ENCODE measurements around the gene KATNAL2.

Gene KATNAL2

DNA sequence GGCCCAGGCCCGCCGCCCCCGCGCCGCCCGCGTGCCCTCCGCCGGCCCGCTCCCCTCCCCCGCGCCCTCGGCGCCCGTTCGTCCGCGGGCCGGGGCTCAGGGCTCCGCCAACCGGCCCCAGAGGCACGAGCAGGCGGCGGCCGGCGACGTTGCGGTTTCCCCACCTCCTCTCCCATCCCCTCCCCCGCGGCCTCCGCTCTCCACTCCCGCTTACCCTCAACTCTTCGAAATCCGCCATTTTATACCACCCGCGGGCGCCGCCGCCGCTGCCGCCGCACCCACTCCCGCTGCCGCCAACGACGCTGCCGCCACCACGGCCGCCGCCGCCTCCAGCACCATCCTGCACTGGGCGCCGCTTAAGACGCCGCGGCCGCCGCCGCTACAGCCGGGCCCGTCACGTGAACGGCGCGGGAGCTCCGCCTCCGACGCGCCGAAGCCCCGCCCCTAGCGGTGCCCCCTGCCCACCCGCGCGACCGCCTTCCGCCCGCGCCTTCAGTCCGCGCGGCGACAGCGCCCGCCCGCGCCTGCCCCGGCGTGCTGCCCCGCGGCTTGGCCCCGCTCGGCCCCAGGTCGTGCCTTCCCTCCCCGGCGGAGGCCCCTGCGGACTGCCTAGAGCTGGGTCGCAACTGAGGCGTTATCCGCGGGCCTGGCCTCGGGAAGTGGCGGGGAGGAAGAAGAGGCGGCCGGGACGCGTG lies at the start of gene KATNAL2, which contains the start of gene PIAS2:
Gene KATNAL2 (plus strand): TSS at position 495 of the 695 bp plus-strand sequence. CDS start 29,271 bp downstream, outside the sequence.
Gene PIAS2 (minus strand): TSS at position 400 of the 695 bp plus-strand sequence. CDS start 162 bp downstream, at position 238.
- DNase-seq, result peak; percentile 57

DNA sequence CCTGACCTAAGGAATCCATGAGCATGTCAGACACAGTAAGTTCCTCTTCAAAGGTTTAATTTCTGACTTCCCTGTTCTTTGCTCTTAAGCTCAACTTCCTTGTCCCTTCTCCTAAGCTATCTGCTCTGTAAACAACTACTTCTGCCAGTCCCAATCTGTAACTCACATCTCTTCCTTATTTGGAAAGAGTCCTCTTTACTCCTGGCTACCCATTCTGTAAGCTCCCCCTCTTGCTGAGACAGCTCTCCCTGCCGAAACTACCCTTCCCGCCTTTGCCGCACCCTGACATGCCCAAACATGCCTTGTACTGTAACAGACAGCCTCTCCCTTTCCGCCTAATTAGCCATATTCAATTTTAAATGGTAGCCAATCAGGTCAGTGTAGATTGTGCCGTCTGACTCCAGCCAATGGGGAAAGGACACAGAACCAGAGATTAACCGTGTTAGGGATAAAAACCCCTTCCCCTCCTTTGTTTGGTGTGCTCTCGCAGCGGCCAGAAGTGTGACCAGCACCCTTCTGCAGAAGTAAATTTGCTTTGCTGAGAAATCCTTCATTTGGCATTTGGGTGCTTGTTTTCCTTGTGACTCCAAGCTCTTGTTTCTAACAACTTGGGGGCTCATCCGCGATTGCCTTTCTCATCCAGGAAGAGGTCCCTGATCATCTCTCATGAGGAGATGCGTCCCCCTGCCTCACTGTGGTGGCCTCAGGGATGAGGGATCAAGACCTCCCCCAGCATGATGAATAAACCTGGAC lies 49.1 kb upstream of the KATNAL2 start:
- no peak for DNase-seq

DNA sequence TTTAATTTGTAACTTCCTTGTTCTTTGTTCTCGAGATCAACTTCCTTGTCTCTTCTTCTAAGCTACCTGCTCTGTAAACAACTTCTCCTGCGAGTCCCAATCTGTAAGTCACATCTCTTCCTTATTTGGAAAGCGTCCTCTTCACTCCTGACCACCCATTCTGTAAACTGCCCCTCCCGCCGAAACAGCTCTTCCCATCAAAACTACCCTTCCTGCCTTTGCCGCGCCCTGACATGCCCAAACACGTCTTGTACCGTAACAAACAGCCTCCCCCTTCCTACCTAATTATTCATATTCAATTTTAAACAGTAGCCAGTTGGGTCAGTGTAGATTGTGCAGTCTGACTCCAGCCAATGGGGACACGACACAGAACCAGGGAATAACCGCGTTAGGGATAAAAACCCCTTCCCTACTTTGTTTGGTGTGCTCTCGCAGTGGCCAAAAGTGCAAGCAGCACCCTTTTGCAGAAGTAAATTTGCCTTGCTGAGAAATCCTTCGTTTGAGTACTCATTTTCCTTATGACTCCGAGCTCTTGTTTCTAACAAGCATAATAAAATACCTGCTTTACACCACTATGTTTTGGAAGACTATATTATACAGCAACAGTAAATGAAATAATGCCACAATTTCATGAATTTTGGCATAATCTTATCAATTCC lies 39.9 kb upstream of the KATNAL2 start:
- no peak for DNase-seq

- no peak for DNase-seq
Observed at GRCh38 chr18:46883180-46883579, 34.2 kb upstream of the KATNAL2 start.

- no peak for DNase-seq
Observed at GRCh38 chr18:46886893-46887292, 30.5 kb upstream of the KATNAL2 start.

GRCh38 chr18:46888965-46889364 lies 28.4 kb upstream of the KATNAL2 start:
- no peak for DNase-seq

DNA sequence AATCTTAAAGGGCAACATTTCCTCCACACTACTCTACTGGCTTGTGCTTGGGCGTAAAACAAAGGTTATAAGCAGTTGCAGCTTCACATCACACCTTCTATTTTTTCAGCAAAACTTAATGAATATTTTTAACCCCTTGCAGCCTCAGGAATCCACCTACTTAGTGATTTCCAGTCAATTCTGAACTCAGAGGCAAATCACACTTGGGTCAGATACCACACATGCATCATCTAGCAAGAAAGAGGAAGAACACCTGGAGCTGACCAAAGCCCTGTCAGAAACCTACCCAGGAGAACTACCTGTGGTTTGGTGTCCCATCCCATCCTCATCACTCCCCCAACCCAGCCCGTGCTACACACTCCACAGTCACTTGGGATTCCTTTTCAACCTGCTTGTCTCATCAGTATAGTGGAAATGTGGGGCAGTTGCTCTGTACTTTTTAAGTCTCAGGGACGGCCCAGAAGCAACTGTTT lies 25.6 kb upstream of the KATNAL2 start:
- no peak for DNase-seq

- no peak for DNase-seq
Observed at GRCh38 chr18:46892842-46893241, 24.6 kb upstream of the KATNAL2 start.

GRCh38 chr18:46893360-46893759 lies 24.0 kb upstream of the KATNAL2 start:
- DNase-seq, result no peak

DNA sequence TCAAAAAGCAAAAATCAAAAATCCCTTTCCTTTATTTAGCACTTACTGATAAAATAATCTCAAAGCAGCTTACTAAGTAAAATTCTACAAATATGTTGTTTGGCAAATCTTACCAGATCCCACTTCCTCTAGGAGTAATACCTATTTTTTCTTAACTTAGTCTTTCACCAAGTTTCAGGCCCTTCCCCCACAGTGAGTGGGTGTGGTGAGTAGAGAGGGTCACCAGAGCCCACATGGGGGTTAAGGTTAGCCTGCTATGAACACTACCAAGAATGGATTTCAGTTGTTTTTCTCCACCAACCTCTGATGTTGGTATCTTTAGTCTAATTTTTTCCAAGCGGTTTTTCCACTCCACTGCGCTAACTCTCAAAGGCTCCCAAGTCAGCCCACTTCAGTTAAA lies 23.3 kb upstream of the KATNAL2 start:
- DNase-seq, result no peak

DNA sequence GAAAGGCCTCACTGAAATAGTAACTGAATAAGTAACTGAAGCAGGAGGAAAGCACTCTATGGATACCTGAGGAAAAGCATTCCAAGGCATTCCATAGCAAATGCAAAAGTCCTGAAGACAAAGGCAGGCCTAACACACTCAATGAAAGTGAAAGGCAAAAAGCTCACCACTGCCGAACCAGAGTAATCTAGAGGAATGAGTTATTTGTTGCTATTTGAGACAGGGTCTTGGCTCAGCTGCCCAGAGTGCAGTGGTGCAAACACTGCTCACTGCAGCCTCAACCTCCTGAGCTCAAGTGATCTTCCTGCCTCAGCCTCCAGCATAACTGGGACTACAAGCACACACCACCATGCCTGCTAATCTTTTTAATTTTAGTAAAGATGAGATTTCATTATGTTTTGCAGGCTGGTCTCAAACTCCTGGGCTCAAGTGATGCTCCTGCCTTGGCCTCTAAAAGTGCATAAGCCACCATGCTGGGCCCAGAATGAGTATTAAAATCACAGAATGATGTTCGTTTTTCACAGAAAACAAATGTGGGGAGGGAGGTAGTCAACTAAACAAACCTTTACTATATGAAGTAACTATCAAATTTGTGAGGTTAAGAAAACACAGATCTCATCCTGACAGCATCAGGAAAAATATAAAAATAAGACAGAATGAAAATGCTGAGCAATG lies 18.0 kb upstream of the KATNAL2 start:
- DNase-seq, result no peak

DNA sequence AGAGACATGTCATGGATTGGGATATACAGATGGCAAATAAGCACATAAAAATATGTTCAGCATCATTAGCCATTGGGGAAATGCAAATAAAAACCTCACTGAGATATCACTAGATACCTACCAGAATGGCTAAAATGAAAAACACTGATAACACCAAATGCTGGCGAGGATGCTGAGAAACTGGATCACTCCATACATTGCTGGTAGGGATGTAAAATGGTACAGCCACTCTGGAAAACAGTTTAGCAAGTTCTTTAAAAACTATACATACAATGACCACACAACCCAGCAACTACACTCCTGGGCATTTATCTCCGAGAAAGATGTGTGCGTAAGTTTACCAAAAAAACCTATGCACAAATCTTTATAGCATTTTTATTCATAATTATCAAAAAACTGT lies 14.0 kb upstream of the KATNAL2 start:
- DNase-seq, result no peak

GRCh38 chr18:46909497-46909896 lies 7.9 kb upstream of the KATNAL2 start:
- no peak for DNase-seq

DNA sequence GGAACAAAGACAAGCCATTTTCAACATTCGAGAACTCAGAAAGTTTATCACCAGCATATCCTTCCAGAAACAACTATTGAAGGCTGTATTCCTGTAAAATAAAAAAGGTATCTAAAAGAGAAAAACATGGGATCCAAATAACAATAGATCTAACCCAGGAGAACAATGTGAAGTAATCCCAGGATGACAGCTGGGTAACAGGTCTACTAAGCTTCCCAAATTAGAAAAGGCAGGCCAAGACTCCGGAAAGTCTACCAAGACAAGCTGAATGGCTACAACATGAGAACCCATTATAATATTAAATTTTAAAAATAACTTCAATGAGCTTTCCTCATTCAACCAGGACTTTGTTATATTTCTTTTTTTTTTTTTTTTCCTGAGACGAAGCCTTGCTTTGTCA lies 6.5 kb upstream of the KATNAL2 start:
- DNase-seq, result no peak

DNA sequence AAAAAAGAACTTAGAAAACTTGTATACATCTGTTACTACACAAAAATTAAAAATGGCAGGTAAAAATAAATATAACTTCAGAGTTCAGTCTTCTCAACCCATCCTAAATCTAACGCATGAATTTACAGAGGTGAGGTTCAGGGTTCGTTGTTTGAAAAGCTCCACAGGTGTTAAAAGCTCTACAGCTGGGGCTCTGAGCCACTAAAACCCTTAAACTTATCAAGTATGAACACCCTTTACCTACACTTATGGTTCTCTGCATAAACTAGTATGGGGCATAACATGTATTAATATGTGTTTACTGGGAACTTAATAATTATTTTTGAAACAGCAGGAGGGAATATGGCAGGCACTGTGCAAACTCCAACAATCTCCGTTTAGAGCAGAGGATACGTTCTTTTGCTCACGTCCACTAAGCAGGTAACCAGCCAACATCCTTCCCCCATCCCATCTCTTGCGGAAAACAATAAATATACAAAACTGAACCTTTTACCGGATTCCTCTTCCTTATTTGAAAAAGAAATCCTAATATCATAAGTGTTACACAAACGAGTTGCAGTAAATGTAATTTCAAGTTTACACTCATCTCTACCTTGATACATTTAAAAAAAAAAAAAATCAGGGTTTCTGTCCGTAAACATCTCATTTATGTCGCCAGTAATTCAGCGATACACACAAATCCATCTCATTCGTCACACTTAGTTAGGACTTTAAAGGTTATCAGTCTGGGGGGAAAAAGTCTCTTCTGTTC lies 1.4 kb upstream of the KATNAL2 start:
- DNase-seq, result no peak

DNA sequence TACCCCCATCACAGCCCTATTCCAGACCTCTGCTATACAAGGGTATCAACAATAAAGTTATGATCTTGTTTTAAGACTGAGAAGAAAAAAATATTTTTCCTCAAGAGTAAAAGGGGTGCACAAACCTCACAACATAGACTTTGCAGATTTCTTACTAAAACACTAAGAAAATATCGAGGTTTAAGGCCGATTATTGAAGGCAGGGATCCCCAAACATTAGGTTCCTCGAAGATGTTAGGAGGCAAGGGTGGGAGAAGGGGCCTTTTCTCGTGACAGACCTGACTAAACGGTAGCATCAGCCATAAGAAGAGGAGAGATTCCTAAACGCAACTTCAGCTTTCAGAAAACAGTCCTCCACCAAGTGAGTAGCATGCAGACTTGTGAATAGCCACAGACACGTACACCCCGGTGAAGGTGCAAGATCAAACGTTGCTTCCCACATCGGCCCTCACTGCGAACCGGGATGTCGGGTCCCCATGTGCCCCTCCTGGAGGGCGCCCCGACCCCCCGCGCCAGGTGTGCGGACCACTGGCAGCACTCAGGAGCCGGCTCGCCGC lies 773 bp upstream of the KATNAL2 start:
- DNase-seq, result no peak

DNA sequence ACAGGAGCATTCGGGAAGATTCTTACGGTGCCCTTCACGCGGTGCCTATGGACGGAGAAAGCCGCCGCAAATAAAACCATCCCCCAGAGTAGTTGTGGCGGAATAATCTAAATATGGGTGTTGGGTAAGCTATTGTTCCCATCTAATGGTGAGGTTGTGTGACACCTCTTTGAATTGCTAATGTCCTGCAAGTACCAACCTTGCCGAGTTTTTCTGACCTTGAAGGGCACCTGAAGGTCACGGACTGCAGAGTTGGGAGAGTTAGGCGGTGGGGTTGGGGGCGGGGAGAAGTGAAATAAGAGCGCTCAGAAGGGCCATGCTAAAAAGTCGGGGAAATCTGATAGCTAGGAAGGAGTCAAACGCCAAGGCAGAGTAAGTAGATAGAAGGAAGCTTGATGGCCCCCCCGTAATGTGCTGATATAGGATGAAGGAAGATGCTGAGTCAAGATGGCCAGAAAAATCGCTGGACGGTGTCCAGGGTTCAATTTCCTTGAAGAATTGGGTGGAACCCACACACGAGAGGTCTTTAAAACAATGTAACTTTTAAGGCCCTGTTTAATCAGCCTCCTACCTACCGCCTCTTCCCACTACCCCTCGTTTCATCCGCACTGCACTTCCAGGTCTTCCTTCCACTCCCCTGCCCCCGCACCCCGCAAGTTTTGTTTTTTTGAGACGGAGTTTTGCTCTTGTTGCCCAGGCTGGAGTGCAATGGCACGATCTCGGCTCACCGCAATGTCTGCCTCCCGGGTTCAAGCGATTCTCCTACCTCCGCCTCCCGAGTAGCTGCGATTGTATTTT lies 600 bp downstream of the KATNAL2 start:
- DNase-seq, result no peak

DNA sequence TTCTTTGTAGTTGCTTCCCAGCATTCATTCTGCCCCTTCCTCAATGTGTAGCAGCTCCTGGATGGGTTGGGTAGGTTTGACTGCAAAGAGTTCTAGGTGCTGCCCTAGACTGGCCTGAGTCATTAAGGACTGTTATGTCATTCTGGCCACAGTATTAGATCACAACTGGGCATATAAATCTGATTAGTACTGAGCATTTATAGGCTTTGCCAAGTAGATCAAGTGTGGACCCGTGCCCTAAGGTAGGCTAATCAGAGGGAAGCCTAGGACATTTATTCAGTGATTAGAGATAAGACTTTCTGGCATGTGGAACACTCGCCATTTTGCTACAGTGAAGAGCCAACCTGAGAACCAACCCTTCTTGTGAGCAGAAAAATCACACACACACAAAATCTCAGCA lies 2.7 kb downstream of the KATNAL2 start:
- no peak for DNase-seq

DNA sequence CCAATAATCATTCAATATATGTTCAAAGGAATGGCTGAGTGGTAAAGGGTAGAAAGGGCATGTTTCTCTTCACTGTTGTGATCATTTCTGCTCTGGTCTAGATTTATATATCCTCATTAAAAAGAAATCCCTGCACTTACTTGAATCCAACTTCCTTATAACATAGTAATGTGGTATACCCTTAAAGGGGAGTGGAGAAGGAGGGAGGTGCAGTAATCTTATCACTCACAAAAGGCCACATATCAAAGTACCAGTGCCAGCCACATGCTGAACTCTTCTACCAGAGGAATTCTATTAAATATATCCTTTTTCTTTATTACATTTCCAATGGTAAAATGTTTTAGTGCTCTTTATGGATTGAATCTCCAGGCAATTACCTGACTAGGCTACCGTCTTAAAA lies 3.3 kb downstream of the KATNAL2 start:
- no peak for DNase-seq

DNA sequence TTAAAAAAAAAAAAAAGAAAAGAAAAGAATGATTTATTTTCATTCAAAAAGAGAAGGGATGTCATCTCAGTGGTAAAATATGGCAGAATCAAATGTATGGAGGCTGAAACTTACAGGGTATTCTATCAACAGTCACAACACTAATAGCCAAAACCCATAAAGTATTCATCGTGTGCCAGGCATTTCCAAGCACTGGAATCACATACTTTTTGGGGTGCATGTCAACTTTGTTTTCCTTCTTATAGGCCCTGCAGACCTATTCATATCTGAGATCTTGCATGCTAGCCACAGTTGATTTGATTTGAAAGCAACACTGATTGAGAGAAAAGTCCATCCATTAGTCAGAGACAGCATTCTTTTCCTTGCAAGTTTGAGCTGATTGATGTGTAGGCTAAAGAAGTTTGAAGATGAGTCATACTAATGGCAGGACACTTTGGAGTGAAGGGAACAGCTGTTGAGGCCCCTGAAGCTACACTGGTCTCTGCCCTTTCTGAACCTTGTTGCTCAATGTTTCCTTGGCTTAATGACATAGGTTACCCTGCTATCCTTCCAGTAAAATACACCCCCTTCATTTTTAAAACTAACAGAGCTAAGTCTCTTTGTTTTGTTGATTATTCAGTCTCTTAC lies 22.0 kb downstream of the KATNAL2 start:
- DNase-seq, result peak; percentile 34
